Measurements from ENCODE around the gene KPNB1. TPM values are rescaled to one million over a fixed set of nuclear protein-coding genes. Genes with fewer than 3 reads are reported as not detected.
A peak's percentile ranks its signal among the peaks of the same experiment; 100 is the strongest.

The KPNB1 gene
- total and polyA plus RNA-seq, 2 experiments from 2014 or later: 274 to 599 TPM

DNA sequence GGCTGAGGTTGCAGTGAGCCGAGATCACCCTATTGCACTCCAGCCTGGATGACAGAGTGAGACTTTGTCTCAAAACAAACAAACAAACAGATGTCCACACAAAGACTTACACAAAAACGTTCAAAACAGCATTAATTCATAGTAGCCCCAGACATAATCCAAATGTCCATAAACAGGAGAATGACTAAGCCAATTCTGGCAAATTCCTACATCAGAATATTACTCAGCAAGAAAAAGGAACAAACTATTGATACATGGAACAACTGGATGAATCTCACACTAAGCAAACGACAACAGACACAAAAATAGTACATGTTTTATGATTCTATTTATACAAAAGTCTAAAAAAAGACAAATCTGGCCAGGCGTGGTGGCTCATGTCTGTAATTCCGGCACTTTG, 10.8 kb upstream of the KPNB1 start:
- Histone ChIP-seq H3F3A (replicated peaks; ENCODE audit: low read depth) (no peaks in the 10 kb centered on the region), H2AFZ (no peak overlapping the region), H3K79me2 (replicated peaks; ENCODE audit: insufficient read depth) (no peaks in the 10 kb centered on the region), H3K27me3 (ENCODE audit: insufficient read depth) (no peaks in the 10 kb centered on the region), H3K9me2 (ENCODE audit: insufficient read depth) (no peaks in the 10 kb centered on the region), H4K20me1 (replicated peaks; ENCODE audit: insufficient read depth) (0 out of 2 replicates have a peak, but pooled peaks cover 2% of the 10 kb centered on the region), H3K4me2 (no peak overlapping the region), H3K4me1 (ENCODE audit: insufficient read depth) (no peaks in the 10 kb centered on the region), H3K27ac (ENCODE audit: low read depth) (no peak overlapping the region), H3K36me3 (ENCODE audit: insufficient read depth) (no peaks in the 10 kb centered on the region), H3K4me3 (no peak overlapping the region)
- Mint-ChIP-seq H3K4me1 (no peaks in the 10 kb centered on the region), H3K4me3 (no peak overlapping the region), H3K36me3 (ENCODE audit: low read depth) (peaks cover 8% of the 10 kb centered on the region; the same call in 2 of the 3 replicates), H3K27ac (0 out of 2 replicates have a peak overlapping the region, but pooled peaks have one; percentile 2), H3K9me3 (no peaks in the 10 kb centered on the region), H3K27me3 (ENCODE audit: insufficient read depth, low read depth, poor library complexity) (peaks cover 5% of the 10 kb centered on the region)
- DNase-seq (ENCODE audit: low spot score) (no peak), ATAC-seq (no peak)
- no peak for TF ChIP-seq NANOG (IDR thresholded peaks at IDR 0.05; ENCODE audit: borderline replicate concordance)
- no peak for TF ChIP-seq ETS1 (IDR thresholded peaks at IDR 0.05)
- no peak for TF ChIP-seq CREB1 (CRISPR knock-in tag; IDR thresholded peaks at IDR 0.05; ENCODE audit: low read depth)
- TF ChIP-seq, protein P1, sequence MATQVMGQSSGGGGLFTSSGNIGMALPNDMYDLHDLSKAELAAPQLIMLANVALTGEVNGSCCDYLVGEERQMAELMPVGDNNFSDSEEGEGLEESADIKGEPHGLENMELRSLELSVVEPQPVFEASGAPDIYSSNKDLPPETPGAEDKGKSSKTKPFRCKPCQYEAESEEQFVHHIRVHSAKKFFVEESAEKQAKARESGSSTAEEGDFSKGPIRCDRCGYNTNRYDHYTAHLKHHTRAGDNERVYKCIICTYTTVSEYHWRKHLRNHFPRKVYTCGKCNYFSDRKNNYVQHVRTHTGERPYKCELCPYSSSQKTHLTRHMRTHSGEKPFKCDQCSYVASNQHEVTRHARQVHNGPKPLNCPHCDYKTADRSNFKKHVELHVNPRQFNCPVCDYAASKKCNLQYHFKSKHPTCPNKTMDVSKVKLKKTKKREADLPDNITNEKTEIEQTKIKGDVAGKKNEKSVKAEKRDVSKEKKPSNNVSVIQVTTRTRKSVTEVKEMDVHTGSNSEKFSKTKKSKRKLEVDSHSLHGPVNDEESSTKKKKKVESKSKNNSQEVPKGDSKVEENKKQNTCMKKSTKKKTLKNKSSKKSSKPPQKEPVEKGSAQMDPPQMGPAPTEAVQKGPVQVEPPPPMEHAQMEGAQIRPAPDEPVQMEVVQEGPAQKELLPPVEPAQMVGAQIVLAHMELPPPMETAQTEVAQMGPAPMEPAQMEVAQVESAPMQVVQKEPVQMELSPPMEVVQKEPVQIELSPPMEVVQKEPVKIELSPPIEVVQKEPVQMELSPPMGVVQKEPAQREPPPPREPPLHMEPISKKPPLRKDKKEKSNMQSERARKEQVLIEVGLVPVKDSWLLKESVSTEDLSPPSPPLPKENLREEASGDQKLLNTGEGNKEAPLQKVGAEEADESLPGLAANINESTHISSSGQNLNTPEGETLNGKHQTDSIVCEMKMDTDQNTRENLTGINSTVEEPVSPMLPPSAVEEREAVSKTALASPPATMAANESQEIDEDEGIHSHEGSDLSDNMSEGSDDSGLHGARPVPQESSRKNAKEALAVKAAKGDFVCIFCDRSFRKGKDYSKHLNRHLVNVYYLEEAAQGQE (IDR thresholded peaks at IDR 0.05; ENCODE audit: unreplicated experiment): no peak
- TF ChIP-seq ZNF114 (CRISPR knock-in tag; IDR thresholded peaks at IDR 0.05): no peak
- no peak for TF ChIP-seq JUNB (IDR thresholded peaks at IDR 0.05; ENCODE audit: unreplicated experiment)
- no peak for TF ChIP-seq ZNF331 (CRISPR knock-in tag; IDR thresholded peaks at IDR 0.05; ENCODE audit: low read depth)
- TF ChIP-seq ZNF462 (CRISPR knock-in tag; IDR thresholded peaks at IDR 0.05): no peak
- TF ChIP-seq EZH2 (IDR thresholded peaks at IDR 0.05; ENCODE audit: low read depth, unreplicated experiment): no peak
- TF ChIP-seq STAT1 (IDR thresholded peaks at IDR 0.05; ENCODE audit: unreplicated experiment): no peak
- no peak for TF ChIP-seq POLR2AphosphoS5 (IDR thresholded peaks at IDR 0.05; ENCODE audit: low read depth)
- TF ChIP-seq CTCF (conservative IDR thresholded peaks at IDR 0.05; ENCODE audit: low read depth in 2 of 2): no peak
- TF ChIP-seq EZH2phosphoT487 (IDR thresholded peaks at IDR 0.05; ENCODE audit: unreplicated experiment): no peak
